ENCODE measurements around the gene FHOD3.
"Not testable (repeated sequence)": the region's sequence is repeated elsewhere in the genome, so short reads cannot be mapped to it uniquely, and the experiment has no call there.

Gene FHOD3

GRCh38 chr18:36551274-36551673 is 253.8 kb downstream of the FHOD3 start:
- DNase-seq (ENCODE audit: low spot score) = not testable (repeated sequence)

DNA sequence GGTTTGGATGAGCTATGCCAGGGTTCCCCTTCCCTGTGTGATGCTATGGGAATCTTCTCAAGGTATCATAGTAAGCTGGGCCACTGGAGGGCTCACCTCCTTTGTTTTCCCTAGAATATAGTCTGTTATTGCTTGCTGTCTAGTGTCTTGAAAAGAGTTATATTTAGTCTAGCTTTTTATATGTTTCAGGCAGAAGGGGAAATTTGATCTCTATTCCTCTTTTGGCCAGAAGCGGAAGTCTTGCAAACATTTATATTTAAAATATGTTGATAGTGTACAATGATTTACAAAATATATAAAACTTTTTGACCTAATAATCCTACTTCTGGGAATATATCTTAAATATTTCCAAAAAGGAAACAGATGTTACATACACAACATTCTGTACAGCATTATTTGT is 260.7 kb downstream of the FHOD3 start:
- no peak for DNase-seq (ENCODE audit: low spot score)

DNA sequence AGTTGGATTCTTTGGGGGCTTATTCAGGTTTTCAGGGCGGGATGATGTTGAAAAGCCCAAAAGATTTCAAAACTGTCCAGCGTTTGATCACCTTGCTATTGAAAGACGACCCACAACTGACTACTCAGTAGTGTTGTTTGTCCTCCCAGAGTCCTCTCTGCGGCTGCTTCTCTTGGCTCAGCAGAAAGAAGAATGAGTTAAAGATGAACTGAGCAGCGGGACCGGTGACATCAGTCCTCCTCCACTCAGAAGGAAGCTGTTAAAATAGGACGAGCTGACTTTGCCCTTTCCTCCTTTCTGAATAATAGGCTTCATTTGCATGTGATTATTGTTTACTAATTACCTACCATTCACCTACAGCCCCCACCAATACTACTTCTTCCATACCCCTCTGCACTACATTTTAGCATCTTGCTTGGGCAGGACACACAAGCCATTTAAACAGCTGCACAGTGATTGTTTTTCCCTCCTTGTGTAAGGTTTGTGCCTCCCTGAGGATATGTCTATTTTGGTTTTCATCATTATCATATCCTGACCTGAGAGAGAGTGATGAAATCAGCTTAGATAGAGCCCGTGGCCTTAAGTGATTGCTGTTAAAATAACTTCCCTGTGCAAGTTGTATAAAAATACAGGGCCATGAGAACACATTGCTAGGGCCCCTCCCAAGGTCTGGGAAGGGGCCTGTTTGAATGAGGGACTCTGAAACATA is 261.8 kb downstream of the FHOD3 start:
- no peak for DNase-seq (ENCODE audit: low spot score)

DNA sequence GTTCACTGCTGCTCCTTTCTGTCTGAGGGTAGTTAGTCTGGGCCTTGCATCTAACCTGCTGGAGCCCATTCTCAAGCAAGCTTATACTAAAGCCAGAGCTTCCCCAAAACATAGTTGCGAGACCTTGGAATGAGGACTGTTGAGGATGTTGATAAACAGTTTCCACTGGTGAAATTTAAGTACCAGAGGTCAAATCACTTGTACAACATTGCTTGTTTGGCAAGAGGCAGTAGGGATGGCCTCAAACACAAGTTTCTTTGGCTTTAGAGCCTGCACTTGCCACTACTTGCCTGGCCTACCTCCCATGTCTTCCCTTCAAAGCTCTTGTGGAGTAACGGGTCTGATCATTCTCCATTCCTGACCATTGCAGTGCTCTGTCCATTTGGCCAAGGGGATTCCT is 262.7 kb downstream of the FHOD3 start:
- no peak for DNase-seq (ENCODE audit: low spot score)

DNA sequence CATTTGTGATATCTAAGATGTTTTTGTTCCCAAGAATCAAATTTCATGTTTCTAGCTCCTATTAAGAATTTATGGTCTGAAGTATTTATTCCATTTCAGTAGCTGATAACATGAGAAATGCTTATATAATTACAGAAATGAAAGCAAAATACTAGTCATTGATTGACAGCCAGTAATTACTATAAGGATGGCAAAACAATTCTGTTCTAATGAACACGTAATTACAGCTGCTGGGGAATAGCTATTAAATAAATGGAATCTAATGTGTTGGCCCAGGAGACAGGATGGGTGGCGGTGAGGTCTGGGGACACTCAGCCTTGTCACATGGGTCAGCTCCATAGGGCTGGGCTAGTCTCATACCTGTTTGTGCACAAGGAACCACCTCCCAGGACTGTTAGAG is 263.5 kb downstream of the FHOD3 start:
- no peak for DNase-seq (ENCODE audit: low spot score)

DNA sequence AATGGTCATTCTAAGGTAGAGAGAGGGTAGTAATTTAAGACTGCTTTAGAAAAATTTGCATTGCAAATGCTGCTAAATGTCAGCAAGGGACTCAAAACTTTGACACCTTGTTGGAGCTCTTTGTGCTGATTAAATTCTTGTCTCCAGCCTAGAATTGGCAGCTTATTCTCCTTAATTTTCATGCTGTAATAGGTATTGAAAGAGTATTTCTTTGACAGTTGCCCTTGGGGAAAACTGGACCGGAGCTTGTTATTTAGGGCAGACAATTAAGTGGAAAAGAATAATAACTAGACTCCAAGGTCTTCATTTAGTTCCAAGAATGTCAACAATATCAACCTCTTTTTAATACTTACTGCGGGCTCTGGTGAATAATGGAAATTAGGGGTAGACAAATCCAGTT is 267.3 kb downstream of the FHOD3 start:
- no peak for DNase-seq (ENCODE audit: low spot score)

DNA sequence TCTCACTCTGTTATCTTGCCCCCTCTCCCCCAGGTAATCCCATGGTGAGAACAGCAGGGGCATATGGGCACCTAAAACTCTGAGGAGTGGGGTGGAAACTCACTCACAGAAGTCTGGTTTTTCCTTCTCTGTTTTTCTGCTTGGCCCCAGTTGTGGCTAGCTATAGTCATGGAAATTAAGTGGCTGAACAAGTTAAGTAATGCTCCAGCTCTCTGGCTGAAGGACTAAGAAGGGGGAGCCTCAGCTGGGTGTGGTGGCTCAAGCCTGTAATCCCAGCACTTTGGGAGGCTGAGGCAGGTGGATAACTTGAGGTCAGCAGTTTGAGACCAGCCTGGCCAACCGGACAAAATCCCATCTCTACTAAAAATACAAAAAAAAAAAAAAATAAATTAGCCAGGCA is 270.3 kb downstream of the FHOD3 start:
- DNase-seq (ENCODE audit: low spot score) = no peak

GRCh38 chr18:36568487-36568886 is 271.0 kb downstream of the FHOD3 start:
- DNase-seq (ENCODE audit: low spot score) = no peak

DNA sequence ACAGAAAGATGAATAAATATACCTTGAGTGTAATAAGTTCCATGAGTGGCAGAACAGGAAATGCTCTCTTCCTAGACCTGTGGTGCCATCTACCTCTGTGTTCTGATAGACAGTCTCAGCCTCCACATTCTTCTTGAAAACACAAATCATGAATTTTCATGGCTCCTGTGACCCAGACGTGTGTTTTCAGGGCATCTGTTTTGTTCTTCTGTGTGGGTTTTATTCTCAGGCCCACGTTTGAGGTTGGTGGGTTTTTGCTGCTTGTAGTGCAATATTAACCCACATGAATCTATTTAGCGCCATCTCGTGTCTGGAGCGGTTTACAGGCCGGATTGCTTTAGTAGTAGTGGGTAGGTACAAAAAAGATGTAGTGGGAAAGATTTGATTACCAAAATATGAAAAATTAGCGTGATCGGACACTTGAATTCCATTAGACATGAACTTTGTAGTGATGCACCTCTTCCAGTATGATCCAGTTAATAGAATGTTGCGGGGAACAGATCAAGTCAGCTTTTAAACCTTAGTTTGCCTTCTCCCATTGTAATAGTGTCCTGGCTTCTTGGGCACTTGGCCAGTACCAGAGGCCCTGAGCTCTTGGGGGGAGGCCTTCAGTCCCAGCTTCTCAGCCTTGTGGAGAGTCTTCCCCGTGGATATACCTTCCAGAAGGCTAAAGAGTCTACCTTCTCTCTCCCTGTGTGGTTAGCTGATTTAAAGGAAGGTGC is 274.8 kb downstream of the FHOD3 start:
- no peak for DNase-seq (ENCODE audit: low spot score)

DNA sequence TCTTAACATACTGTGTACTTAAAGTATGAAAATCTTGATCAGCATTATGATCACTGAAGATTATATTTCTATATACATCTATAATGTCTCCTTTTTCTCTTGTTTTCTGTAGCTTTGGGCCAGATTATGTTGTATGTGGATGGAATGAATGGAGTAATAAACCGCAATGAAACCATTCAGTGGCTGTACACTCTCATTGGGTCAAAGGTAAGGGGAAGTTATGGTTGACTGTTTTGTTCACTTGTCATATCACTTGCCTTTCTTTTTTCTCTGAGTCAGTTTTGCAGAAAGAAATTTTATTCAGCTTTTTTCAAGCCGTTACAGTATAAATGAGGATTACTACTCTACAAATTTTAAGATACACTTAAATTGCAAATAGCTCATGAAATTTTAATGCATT is 278.8 kb downstream of the FHOD3 start:
- DNase-seq (ENCODE audit: low spot score) = no peak

- no peak for DNase-seq (ENCODE audit: low spot score)
These were observed 281.6 kb downstream of the FHOD3 start for GRCh38 chr18:36578871-36579710.

DNA sequence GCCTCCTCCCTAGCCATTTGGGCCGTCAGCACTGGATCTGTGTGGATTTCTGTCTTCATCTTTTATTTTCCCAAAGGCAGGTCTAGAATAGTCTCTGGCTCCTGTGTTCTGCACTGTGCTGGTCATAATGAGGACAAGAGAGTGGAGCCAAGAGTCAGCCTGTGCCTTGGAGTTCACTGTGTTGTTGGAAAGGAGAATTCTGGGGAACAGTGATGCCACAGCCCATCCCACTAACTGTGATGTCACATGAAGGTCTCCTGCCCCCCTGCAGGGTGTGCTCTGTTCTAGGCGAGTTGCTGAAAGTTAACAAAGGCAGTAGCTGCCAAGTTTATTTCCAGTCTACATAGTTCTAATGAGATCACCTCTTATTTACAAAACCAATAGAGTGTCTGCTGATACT is 282.8 kb downstream of the FHOD3 start:
- no peak for DNase-seq (ENCODE audit: low spot score)

- DNase-seq (ENCODE audit: low spot score) = no peak
These were observed 283.6 kb downstream of the FHOD3 start for GRCh38 chr18:36580874-36581750.

- DNase-seq (ENCODE audit: low spot score) = no peak
These were observed 285.7 kb downstream of the FHOD3 start for GRCh38 chr18:36582988-36583745.

DNA sequence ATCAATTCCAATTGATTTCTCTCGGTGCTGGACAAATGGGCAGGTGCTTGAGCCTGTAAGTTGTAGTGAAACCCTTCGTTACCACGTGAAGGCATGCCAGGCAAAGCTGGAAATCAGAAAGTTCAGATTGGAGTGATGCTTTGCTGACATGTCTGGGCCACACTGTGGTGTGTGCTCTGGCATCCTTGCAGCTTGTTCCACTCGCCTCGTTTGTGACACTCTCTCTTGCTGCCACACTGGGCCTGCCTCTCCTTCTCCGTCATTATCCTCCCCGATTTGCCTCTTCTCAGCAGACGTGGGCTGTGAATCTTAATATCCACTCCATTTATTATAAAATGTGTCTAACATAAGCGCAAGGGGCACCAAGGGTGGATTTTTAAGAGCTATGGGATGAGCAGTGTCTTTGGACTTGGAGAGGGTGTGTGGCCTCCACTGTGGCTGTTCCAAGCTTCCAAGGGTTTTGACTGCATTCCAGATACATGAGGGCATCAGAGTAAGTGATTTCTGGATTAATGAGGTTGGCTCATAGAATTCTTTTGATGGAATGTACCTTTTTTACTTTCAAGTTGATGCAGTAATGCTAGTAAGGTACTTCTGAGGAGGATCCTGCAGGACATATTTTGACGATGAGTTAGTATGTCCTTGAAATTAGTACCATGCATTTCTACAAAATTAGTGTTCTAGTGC is 292.5 kb downstream of the FHOD3 start:
- DNase-seq (ENCODE audit: low spot score) = no peak

DNA sequence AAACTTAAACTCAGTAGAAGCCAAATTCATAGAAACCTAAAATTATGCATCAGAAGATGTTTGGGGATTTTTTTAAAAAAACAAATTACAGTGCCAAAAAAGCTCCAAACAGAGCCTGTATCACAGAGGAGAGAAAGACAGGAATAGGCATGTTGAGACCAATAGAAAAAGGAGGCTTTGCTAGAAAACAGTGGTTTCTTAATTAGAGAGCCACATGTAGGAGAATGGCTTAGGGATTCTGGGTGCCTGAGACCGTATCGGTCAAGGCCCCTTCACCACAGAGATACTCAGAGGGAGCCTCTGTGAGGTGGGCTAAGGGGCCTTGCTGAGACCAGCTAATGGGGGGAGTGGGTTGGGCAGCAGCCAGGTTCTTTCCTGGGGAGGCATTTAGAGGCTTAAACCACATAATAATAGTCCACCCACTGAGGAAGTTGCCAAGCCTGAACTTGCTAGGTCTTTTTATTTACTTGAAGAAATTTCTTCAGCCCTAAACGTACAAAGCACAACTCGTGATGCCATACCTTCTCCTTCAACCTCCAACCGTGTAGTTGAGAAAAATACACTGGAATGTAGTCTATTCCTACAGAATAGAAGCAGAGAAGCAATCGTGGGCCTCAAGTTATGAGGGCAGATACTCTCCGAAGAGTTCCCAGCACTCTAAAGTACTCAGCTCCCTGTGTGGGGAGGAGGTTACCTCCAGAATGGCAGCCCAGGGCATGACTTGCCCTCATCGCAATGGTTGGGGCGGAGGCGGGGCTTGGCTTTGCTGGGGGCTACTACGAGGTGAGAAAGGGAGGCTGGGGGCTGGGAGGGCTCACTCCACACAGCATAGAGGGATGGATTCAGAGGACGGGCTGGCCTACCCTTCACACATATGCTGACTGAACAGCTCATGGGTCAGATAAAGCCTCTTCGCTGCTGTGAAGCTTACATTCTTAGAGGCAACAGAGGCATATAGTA is 293.4 kb downstream of the FHOD3 start:
- no peak for DNase-seq (ENCODE audit: low spot score)

DNA sequence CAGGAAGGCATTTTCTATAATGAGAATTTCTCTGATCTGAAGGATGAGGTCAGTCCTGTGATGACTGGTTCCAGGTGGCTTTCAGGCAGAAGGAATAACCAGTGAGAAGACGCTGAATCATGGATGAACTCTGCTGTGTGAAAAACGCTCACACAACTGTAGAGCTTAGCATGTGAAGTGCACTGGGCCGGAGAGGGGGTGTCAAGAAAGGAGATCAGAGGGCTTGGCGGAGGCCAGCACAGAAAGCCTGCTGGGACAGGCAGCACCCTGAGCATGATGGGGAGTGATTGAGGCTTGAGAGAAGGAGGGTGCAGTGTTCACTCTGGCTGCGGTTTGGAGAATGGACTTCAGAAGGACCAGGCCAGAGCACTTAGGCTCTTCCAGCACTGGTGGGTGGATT is 294.8 kb downstream of the FHOD3 start:
- no peak for DNase-seq (ENCODE audit: low spot score)

DNA sequence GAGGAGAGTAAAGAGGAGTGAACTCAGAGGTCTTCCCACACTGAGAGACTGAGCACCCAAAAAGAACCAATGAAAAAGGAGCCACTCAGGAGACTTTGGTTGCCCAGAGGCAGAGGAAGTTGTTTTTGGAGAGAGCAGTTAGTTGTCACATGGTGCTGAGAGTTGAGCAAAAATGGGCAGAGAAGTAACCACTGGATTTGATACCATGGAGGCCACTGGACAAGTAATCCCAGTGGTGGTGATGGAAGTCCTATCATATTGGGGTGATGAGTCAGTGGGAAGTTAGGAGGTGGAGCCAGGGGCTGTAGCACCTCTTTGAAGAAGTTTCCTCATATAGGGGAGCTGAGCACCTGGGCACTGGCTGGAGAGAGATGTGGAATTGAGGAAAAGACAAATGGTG is 295.5 kb downstream of the FHOD3 start:
- no peak for DNase-seq (ENCODE audit: low spot score)

DNA sequence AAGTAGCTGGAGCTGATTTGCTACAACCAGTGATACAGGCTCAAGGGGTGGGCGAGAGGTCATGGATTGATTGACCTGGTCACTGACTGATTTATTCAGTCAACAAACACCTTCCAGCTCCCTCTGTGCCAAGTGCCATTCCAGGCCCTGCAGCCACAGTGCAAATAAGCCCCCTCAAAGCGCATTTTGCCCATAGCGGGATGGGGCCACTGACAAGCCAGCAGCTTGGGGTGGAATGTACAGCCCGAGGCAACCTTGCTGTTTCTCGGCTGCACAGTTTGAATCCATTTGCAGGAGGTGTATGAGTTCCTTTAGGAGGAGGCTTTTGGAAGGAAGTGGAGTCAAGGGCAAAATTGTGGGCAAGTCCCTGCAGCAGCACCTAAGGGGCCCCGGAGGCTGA is 296.1 kb downstream of the FHOD3 start:
- no peak for DNase-seq (ENCODE audit: low spot score)
